ENCODE results near the gene FAM83F.

GRCh38 chr22:39996732-39997131 is 2.0 kb downstream of the FAM83F start:
- TF ChIP-seq POLR2AphosphoS5 (IDR thresholded peaks at IDR 0.05) (no peak), CTCF (IDR thresholded peaks at IDR 0.05) (no peak), POLR2A (IDR thresholded peaks at IDR 0.05) (no peak)

Measured in sigmoid colon (tissue), 4 donors.